GM12865 (cell line): ENCODE measurements around the gene ACOX3.

ENCODE experiments used
- DNase-seq: peaks from one replicate; pipeline ENCODE4 v3.0.0; 2010; ENCODE audit warnings: low read depth
- H3K4me3 ChIP-seq: 2 replicates; pipeline ENCODE4 v1.5.1; 2011; ENCODE audit warnings: mild to moderate bottlenecking, low read depth, low read length, control low read depth
- CTCF ChIP-seq: IDR thresholded peaks from 2 replicates; pipeline ENCODE4 v1.5.1; 2011; ENCODE audit warnings: low read length, control low read depth, low read depth, inconsistent platforms; ENCODE audit not compliant: insufficient read depth; ENCODE audit errors: missing control alignments

The ACOX3 gene

GRCh38 chr4:8465615-8466611 lies 25.4 kb upstream of the ACOX3 start:
- no peak for TF ChIP-seq CTCF
- H3K4me3 ChIP-seq = no peak overlapping the region
- DNase-seq = no peak

GRCh38 chr4:8464381-8464780 lies 23.9 kb upstream of the ACOX3 start:
- no peak for TF ChIP-seq CTCF
- no peak for DNase-seq
- H3K4me3 ChIP-seq = no peak overlapping the region

- no peak overlapping the region for H3K4me3 ChIP-seq
- no peak for DNase-seq
- no peak for TF ChIP-seq CTCF
Observed at GRCh38 chr4:8463811-8464210, 23.3 kb upstream of the ACOX3 start.

GRCh38 chr4:8461616-8462015 lies 21.1 kb upstream of the ACOX3 start:
- no peak overlapping the region for H3K4me3 ChIP-seq
- no peak for DNase-seq
- no peak for TF ChIP-seq CTCF

- no peak overlapping the region for H3K4me3 ChIP-seq
- no peak for TF ChIP-seq CTCF
- DNase-seq = no peak
Observed at GRCh38 chr4:8461086-8461485, 20.6 kb upstream of the ACOX3 start.

- H3K4me3 ChIP-seq = no peak overlapping the region
- no peak for DNase-seq
- no peak for TF ChIP-seq CTCF
Observed at GRCh38 chr4:8459867-8460445, 19.4 kb upstream of the ACOX3 start.
